Measurements from ENCODE around the gene TIAL1.

TIAL1 gene

GRCh38 chr10:119526621-119527592 lies 69.9 kb downstream of the TIAL1 start:
- no peak for DNase-seq

GRCh38 chr10:119526149-119526548 lies 70.6 kb downstream of the TIAL1 start:
- no peak for DNase-seq

- no peak for DNase-seq
These were observed 71.6 kb downstream of the TIAL1 start for GRCh38 chr10:119525116-119525515.

GRCh38 chr10:119524720-119525070 lies 72.1 kb downstream of the TIAL1 start:
- DNase-seq, result no peak

- no peak for DNase-seq
These were observed 72.7 kb downstream of the TIAL1 start for GRCh38 chr10:119523895-119524719.

Data from activated CD4-positive, alpha-beta T cell treated with anti-CD3 and anti-CD28 coated beads for 48 hours (primary cell).